Inflammatory macrophage treated with lipopolysaccharide for 1 hour (primary cell): ENCODE measurements around the gene ARHGEF10L.
A peak's percentile ranks its signal among the peaks of the same experiment; 100 is the strongest.

Experiments used
- DNase-seq, 2 donors: peaks; one replicate each; pipeline ENCODE4 v3.0.0-alpha.2; 2020 to 2022

Gene ARHGEF10L

DNA sequence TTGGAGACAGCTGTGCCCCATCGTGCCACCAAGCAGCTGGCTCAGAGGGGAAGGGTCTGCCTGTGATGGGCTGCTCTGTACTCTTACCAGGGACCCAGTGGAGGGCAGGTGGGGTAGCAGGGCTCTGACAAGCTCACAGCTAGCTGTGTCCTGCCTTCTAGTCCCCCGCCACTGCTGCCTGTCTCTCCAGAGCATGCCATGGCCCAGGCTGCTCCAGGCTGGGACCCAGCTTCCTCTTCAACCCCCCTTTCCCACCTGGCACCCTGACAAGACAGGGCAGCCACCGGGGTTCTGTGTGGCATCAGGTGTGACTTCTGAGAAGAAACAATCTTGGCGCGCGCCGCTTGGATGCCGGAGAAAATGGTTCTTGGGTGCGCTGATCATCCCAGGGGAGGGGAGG lies 123.3 kb downstream of the ARHGEF10L start:
- DNase-seq = no peak

DNA sequence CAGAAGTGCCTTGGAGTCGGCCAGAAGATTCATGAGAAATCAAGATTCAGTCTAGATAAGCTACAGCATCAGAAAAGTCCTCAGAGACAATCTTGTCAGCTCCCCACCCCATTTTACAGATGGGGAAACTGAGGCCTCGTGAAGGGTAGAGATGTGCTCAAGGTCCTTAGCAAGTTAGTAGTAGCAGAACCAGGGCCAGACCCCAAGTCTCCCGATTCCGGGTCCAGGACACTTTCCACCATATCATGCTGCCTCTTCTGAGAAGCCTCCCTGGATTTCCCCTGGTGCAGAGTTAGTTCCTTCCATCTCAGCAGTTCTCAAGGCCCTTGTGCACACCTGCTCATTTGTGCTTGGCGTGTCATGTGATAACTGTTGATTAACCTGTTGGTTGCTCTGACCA lies 124.1 kb downstream of the ARHGEF10L start:
- no peak for DNase-seq

DNA sequence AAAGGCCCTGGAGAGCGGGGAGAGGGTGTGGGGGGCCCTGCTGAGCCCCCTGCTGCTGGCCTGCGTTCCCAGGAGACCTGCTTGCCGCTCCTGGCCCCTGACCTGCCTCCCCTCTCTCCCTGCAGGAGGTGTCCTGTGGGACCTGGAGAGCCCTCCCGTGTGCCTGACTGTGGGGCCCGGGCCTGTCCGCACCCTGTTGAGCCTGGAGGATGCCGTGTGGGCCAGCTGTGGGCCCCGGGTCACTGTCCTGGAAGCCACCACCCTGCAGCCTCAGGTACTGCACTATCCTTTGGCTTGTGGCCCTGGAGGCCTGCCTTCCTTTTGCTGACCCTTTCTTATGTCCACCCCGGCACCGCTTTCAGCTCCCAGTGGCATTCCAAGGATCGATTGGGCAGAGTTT lies 124.8 kb downstream of the ARHGEF10L start:
- DNase-seq = no peak

DNA sequence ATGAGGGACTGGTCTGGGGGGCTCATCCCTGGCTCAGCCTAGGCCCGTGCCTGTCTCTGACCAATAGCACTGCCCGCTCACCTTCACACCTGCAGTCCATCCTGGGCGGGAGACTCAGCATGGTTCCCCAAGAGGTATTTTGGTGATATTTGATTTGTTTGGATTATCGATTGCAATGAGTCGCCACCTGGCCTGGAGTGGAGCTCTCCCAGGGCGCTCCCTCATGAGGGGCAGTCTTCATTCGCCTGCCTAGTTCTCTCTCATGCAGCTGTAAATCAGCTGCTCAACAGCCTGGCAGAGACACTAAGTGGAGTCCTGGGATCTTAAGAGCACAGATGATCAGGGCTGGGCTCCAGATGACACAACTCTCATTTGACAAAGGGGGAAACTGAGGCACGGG lies 125.6 kb downstream of the ARHGEF10L start:
- DNase-seq = no peak

DNA sequence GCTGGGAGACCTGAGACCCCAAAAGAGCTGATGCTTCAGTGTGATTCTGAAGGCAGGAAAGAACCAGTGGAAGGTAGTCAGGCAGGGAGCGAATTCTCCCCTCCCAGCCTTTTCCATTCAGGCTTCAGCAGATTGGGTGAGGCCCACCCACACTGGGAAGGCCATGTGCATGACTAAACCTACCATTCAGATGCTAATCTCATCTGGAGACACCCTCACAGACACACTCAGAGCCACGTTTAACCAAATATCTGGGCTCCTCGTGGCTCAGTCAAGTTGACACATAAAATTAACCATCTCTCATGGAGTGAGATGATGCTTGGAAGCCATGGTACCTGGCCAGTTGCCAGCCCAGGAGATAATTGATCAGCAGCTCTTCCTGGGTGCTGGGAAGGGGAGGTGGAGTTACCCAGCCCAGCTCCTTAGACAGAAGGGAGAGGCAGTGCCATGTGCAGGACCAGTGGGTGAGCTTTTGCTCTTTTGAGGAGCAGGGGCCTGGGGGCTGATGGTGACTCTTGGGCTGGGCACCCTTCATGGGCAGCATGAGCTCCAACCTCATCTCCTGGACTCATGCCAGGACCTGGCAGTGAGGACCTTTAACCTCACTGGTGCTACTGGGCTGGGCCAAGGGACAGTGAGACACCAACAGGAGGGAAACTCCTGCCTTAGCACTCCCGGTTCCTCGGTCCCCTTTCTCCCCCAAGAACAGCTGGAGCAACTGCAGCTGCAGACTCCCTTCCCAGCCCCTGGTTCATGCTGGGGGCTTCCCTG lies 126.6 kb downstream of the ARHGEF10L start:
- no peak for DNase-seq

DNA sequence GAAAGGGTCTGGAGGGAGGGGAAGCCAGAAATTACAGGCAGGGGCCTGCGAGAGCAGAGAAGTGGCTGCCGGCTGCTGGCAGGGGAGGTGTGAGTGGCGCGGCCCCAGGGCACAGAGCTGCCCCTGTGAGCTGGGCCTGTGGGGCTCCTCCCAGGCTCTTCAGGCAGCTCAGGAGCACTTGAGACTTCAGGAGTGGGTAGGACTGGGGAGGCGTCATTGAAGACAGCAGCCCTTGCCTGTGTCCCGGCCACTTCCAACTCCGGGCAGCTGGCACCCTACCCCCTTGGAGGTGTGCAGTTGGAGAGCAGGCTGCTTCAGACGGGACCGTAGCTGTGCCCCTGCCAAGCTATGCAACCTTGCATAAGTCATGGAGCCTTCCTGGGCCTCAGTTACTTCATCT lies 128.1 kb downstream of the ARHGEF10L start:
- no peak for DNase-seq

DNA sequence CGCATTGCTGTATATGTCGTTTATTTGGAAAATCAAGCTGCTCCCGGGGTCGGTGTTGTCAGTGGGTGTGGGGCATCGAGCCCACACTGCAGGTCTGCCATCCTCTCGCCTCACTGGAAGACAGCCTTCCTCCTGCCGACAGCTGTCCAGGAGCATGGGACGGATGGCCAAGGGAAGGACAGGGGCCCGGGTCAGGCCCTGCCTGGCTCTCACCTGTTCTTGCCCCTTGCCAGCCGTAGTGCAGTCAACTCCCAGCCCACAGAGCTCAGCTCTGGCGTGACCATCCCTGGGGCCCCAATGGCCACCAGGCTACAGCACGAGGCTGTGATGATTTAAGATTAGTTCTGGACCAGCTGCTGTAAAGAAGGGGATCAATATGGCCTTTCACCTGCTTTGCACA lies 128.7 kb downstream of the ARHGEF10L start:
- DNase-seq = no peak

DNA sequence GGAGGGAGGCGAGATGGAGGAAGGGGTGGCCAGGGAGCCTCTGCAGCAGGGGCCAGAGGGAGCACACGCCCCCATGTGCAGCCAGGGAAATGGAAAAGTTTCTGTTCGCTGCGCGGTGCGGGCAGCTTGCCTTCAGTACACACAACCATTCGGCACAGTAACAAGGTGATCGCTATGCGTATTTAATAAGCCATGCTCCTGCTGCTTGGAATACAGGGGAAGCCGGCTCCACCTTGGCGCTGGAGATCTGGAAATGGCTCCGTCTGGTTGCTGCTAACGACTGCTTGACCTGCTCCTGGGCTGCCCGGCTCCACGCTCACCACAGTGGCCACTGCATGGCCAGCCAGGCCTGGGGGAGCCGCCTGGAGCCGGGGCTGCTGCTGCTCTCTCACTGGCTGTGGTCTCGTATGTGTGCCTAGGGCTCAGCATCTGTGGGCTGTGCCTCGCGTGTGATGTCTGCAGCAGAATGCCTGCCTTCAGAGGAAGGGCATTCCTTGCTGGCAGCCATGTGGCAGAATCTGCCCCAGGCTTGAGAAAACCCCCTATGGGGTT lies 129.2 kb downstream of the ARHGEF10L start:
- DNase-seq = no peak

DNA sequence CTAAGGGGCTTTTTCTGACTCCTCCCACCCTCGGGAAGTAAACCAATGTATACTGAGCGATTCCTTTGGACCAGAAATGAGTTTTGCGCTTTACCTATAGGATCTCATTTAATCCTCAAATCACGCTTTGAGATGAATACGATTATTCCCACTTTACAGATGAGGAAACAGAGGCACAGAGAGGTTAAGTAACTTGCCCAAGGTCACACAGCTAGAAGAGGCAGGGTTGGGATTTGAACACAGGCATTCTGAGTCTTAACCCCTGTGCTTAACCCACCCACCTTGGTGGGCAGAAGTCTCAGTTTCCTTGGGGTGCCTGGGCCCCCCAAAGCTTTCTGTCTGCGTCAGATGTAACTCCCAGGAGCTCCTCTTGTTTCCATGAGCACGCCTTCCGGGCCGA lies 129.8 kb downstream of the ARHGEF10L start:
- DNase-seq = no peak

DNA sequence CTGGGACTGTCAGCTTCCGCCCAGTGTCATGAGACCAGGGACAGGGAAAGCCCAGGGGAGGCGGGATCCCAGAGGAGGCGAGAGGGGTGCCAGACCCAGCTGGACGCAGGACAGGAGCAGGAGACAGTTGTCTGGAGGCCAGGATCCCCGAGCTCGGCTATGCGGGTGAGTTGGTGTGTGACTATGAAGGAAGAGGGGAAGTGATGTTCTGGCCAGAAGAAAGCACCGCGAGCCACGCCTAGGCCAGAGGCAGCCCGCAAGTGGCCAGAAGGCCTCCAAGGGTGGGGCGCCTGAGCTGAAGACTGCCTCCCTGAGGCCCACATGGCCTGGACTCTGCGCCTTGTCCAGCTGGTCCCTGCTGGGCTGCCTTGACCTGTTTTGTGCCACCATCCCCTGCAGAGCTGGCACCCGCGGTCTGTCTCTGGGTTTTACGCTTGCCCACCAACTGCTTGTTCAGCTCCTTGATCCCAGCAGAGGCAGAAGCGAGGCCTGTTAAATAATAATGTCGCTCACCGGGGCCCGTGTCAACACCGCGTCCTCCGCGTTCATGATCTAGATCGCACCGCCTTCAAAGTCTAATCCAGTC lies 130.5 kb downstream of the ARHGEF10L start:
- no peak for DNase-seq

DNA sequence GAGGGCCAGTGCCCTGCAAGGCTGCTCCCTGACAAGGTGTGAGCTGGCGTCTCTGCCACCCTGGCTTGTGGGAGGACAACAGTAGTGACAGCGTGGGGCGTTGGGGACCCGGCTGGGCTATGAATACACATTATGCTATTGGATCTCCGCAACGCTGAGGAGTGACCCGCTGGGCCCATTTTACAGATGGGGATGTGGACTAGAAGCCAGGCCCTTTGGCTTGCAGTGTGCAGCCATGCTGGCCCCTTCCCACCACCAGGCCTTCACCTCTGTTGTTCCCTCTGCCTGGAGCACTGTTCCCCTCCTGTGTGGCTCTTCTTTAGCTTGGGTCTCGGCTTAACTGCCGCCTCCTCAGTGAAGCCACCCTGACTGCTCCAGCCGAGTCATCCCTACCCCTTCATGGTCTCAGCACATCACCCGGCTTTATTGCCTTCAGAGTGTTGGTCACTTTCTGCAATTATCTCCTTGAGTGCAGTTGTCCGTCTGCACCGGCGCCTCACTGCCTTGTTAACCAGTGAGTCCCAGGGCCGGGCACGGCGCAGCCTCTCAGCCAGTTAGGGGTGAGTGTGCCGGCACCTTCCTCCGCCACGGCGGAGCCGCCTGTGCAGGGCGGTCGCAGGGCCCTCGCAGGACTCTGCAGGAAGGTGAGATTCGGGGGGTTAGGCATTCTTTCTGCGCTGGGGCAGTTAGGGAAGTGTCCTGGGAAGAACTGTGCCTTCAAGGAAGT lies 131.3 kb downstream of the ARHGEF10L start:
- DNase-seq = no peak

DNA sequence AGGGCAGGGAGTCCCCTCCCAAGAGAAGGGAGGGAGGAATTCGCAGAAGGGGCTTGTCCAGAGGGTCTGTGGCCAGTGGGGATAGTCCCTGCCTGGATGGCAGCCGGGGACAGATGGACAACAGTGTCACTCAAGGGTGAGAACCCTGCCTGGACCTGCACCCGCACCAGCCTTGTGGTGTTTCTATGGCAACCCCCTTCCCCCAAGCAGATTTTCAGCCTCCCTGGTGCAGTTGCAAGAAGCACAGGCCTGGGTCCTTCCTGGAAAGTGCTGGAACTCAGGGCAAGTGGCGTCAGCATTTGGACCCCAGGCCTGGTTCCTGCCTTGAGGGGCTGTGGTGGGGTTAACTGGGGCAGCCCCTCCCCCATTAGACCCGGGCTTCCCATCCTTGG lies 131.8 kb downstream of the ARHGEF10L start:
- no peak for DNase-seq

DNA sequence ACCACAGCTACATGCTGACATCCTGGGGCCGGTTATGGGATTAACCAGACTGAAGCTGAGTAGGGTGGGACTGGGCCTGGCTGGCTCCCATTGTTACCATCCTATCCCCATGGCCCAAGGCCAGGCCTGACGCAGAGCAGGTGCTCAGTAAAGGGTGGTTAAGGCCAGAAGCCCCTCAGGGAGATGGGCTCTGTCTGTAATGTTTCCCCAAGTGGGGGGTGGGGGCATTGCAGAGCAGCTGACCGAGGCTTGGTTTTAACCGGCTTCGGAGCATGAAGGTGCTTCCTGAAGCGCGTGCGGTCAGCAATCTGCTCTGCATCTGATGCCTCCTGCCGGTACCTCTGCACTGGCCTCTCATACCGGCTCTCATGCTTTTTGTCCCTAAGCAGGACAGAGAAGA lies 132.2 kb downstream of the ARHGEF10L start:
- DNase-seq = no peak

DNA sequence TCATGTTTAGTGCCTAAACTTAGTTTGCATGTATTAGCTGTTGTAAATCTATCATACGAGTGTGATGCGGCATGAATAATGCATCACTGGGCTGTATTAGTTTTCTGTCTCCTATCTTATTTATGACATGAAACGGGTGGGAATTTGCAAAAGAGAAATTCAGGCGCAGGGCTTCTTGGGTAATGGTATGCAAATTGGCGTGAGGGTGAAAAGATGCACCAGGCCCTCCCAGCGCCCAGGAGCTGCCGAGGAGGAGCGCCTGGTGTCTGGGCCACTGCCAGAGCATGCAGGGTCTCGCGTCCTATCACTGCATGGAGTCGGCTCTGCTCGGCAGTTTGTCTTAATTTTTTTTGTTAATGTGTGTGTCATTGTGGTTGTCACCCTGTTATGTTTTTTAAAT lies 132.7 kb downstream of the ARHGEF10L start:
- DNase-seq = no peak

DNA sequence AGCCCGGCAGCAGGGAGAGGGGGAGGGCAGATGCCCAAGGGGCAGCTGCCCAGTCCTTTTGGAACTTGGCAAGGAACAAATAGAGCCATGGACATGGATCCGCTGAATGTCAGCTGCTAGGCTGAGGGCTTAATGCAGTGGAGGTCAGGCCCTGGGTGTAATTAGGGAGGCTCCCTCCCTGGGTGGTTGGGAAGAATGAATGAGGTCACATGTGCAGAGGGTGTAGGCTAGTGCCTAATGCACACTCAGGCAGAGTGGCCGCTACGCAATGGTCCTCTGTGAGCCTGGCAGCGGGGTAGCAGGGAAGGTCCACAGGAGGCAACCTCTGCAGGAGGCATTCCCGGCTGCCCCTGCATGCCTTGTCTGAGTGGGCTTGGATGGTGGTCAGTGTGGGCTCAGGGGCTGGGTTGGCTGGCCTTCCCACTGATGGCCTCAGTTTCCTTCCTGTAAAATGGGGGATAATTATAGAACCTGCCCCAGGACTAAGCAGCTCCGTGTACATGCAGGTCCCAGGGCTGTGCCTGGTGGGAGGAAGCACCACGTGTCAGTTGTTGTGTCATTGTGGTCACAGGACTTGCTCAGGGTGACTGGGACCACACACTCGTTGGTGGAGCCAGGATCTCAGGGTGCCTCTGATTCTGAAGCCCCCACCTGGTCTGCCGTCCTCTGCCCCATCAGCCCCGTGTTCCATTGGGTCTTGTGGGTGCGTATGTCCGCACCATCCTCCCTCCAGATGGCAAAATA lies 134.0 kb downstream of the ARHGEF10L start:
- DNase-seq = peak; percentile 41 to 63

DNA sequence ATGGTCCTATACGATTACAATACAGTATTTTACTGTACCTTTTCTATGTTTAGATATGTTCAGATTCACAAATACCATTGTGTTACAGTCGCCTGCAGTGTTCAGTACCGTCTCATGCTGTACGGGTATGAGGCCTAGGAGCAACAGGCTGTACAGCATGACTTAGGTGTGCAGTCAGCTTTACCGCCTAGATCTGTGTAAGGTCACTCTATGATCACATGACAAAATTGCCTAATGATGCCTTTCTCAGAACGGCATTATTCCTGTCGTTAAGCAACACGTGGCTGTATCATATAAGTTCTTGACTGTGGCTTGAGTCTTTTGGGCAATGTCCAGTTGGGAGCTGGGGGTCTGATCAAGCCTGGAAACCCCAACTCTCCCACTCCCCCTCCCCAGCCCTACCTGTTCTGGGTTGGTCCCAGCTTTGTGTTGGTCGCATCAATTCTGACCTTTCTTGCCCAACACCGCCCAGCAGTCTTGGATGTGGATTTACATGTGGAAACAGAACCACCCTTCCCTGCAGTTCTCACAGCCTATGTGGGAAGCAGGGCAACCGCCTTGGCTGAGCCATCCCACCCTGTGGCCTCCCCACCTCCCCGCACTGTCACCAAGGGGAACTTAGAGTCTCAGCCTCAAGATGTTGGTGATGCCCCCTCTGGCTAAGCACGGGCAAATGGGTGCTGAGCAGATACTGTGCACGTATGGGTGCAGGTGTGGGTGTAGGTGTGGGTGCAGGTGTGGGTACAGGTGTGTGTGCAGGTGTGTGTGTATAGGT lies 135.4 kb downstream of the ARHGEF10L start:
- peak; percentile 37 to 48 for DNase-seq

DNA sequence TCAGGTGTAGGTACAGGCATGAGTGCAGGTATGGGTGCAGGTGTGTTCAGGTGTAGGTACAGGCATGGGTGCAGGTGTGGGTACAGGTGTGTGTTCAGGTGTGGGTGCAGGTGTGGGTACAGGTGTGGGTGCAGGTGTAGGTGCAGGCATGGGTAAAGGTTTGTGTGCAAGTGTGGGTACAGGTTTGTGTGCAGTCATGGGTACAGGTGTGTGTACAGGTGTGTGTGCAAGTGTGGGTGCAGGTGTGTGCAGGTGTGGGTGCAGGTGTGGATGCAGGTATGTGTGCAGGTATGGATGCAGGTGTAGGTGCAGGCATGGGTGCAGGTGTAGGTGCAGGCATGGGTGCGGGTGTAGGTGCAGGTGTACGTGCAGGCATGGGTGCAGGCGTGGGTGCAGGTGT lies 136.2 kb downstream of the ARHGEF10L start:
- DNase-seq = peak in 1 of 2 donors; percentile 16

DNA sequence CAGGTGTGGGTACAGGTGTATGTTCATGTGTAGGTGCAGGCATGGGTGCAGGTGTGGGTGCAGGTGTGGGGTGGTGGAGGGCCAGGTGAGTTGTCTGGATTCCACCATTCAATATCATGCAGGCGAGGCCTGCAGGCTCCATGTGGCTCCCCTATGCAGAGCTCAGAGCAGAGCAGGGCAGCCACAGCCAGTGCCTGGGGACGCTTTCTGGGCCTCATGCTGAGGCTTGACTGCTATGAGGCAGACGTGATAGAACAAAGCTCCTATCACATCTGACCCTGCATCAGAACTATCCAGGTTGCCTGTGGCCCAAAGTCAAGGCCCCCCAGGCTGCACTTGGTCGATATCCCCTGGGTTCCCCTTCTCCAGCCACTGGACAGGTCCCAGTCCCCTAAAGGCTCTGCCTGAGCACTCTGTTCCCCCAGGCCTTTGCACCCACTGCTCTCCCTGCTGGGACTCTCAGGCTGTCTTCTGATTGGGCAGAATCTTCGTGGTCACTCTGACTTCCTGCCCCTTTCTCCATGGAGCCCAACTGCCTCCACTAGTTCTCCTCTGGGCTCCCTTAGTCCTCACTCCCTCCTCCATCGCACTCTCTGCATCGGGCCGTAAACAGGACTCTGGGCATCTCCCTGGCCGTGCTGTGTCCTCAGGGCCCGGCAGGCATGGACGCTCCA lies 137.0 kb downstream of the ARHGEF10L start:
- DNase-seq = no peak

DNA sequence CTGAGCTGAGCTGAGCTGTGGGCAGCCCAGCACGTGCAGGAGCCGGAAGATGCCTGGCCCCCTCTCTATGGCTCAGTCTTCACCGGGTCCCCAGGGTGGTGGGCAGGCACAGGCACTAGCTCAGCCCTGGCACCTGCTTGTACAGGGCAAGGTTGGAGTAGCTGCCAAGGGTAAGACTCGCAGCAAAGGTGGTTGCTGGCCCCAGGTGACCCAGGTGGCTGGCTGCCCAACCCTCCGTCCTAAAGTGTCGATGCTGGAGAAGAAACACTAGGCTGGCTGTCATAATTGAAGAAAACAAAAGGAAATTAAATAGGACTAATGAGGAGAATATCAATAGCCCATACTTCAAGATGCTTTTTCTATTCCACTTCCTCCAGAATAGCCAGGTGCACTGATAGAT lies 138.5 kb downstream of the ARHGEF10L start:
- no peak for DNase-seq

DNA sequence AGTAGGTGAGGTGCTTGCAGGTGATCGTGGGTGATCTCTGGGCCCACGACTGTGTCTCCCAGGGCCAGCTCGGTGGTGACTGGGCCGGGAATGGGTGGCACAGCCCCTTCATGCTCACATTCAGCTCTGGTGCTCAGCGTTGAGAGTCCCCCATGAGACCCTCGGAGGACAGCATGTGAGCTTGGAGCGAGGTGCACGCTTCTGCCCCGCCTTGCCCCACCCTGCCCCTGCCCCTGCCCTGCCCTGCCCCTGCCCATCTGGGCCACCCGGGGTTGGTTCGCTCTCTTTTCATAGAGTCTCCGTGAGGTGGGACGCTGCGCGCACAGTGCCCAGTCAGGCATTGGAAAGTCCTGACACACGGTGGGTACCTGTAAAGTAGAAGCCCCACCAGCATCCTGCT lies 140.4 kb downstream of the ARHGEF10L start:
- DNase-seq = no peak

DNA sequence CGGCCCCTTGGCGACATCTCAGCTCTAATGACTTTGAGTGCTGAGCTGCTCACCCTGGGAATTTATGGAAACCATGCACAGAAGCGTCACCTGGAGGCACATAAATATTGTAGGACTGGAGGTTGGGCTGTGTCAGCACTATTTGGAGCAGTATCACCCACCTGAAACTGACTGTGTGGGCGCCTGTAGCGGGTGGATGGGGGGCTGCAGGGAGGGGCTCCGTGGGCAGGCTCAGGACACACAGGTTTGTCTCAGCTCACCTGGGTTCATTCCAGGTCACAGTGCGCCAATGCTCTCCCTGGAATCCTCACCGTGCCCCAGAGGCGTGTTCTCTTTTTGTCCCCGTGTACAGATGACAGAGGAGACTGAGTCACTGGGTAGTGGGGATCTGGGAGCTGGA lies 140.8 kb downstream of the ARHGEF10L start:
- DNase-seq = no peak

DNA sequence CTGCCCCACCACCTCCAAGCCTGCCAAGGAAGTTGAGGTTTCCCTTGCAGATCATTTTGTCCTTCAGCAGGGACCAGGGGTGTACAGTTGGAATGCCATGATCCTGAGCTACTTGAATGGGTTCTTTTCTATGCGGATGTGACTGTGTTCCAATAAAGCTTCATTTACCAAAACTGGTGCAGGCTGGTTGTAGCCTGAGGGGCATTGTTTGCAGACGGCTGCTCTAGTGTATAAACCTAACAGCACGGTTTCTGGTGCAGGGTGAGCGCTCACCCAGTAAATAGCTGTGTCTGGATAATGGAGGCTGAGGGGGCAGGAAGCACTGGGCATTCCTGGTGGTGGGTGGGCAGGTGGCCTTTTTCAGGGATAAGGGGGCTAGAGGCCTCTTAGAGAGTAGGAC lies 142.9 kb downstream of the ARHGEF10L start:
- no peak for DNase-seq
